Stimulated activated naive CD8-positive, alpha-beta T cell treated with anti-CD3 and anti-CD28 coated beads, Interleukin-15, Interleukin-2, amounts not matched to agents 100 U/mL and 50 U/mL, for 24 hours (primary cell): ENCODE results near the gene TTBK2.
A peak's percentile ranks its signal among the peaks of the same experiment; 100 is the strongest.
"Not testable (repeated sequence)": the region's sequence is repeated elsewhere in the genome, so short reads cannot be mapped to it uniquely, and the experiment has no call there.

Source experiments
- ATAC-seq: fragments of 150-1000 bp; cut with Tn5 transposase; one replicate; pipeline ENCODE4 v1.10.0; 2021
- DNase-seq: peaks from one replicate; pipeline ENCODE4 v3.0.0; 2021

Gene TTBK2

GRCh38 chr15:42826251-42826890 is 94.2 kb downstream of the TTBK2 start:
- DNase-seq (no peak), ATAC-seq (no peak)

GRCh38 chr15:42825599-42825998 is 95.0 kb downstream of the TTBK2 start:
- no peak for DNase-seq

DNA sequence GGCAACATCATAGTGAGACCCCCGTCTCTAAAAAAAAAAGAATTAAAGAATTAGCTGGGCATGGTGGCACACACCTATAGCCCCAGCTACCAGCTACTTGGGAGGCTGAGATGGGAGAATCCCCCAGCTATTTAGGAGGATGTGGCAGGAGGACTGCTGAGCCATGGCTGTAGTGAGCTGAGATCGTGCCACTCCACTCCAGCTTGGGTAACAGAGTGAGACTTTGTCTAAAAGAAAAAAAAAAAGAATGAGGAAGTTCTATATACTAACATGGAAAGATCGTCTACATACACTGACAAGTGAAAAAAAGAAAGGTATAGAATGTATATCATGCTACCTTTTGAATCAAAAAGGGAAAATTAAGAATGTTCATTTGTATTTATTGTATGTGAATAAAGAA is 99.8 kb downstream of the TTBK2 start:
- DNase-seq, result no peak
- no peak for ATAC-seq

More at GRCh38 chr15:42825599-42825998, 95.0 kb downstream of the TTBK2 start:
- ATAC-seq, result no peak

DNA sequence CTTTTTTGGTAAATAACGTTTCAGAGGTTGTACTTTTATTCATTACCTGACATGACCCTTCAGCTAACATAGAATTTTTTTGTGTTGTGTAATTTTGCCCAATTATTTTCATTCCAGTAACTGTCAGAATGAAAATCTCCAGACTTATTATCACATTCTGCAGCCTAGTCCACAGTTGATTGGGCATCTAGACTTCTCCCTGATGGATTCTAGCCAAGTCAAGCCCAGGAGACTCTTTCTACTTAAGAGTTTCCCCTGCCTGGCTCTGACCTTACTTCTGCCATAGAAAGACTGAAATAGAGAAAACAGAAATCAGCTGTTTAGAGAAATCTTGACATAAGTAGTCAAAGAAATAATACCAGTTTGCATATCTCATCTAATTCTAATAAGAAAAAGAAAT is 100.8 kb downstream of the TTBK2 start:
- ATAC-seq (no peak), DNase-seq (no peak)

- ATAC-seq (no peak), DNase-seq (no peak)
Measured at GRCh38 chr15:42811433-42811832, 109.1 kb downstream of the TTBK2 start.

DNA sequence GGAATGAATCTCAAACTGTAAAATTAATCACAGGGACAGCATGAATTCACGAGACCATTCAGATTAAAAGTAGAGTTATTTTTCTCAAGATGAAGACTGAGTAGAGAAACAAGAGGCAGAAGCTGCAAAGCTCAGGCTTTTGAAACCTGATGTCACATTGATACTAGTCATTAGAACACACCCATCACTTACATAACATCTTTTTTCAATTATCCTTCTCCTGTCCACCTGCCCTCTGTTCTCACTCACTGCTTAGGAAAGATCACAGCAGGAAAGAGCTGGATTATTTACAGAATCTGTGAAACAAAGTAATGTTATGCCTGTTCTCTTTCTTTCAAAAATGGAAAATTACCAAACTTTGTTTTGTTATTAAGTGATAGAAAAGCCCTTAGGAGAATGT is 111.7 kb downstream of the TTBK2 start:
- DNase-seq, result no peak
- ATAC-seq, result no peak

DNA sequence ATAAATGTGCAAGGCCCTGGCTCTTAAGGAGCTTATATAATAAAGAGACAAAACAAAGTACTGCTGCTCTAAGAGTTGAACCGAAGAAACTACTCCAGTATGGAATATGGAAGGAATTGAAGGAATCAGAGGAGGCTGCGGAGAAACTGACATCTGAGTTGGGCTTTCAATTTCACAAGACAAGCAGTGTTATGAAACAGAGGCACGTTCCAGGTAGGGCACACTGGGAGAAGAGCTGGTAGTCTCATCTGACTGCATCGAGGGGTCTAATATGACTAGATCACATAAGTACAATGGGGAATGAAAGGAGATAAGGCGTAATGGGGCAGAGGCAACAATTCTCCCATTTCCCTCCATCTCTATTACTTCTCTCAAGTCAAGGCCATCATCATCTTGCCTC is 115.3 kb downstream of the TTBK2 start:
- no peak for DNase-seq
- ATAC-seq, result no peak

GRCh38 chr15:42804739-42805138 is 115.8 kb downstream of the TTBK2 start:
- ATAC-seq (no peak), DNase-seq (no peak)

GRCh38 chr15:42803436-42803835 is 117.1 kb downstream of the TTBK2 start:
- DNase-seq (no peak), ATAC-seq (no peak)

DNA sequence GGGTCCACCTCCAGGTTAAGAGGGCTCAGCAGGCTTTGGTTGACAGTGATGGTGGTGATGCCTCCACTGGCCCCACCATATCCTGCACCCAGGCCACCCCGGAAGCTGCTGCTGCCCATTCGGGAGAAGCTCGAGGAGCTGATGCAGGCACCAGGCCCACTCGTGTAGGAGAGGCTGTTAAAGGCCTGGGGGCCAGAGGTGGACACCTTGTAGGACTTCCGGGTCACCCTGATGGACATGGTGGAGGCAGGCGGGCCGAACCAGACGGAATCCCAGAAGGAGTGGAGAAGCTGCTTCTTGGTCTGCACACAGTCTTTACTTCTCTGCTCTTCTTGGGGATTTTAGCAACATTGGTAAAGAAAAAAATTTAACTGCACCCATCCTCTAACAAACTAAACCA is 118.4 kb downstream of the TTBK2 start:
- DNase-seq (no peak), ATAC-seq (no peak)

GRCh38 chr15:42800731-42801474 is 119.7 kb downstream of the TTBK2 start:
- DNase-seq (peak; percentile 7), ATAC-seq (no peak)

- DNase-seq, result no peak
Measured at GRCh38 chr15:42798802-42799201, 121.8 kb downstream of the TTBK2 start.

GRCh38 chr15:42796955-42797782 is 123.4 kb downstream of the TTBK2 start:
- DNase-seq, result no peak
- ATAC-seq, result no peak

More at GRCh38 chr15:42798802-42799201, 121.8 kb downstream of the TTBK2 start:
- ATAC-seq, result no peak

DNA sequence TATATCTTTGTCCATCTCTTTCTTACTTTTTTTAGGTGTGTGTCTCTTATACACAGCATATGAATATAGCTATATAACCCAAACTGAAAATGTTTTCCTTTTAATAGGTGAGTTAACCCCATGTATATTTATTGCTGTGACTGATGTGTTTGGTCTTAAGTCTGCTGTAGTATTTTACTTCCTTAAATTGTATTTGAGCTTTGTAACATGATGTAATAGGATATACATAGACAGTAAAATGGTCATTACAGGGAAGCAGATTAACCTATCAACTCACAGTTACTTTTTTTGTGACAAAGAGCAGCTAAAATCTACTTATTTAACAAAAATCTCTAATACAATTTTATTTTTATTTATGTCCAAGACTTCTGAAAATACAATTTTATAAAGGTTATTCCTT is 131.9 kb downstream of the TTBK2 start:
- DNase-seq, result no peak

GRCh38 chr15:42786978-42787377 is 133.6 kb downstream of the TTBK2 start:
- DNase-seq (no peak), ATAC-seq (no peak)

More for the DNA sequence above, 131.9 kb downstream of the TTBK2 start:
- no peak for ATAC-seq

DNA sequence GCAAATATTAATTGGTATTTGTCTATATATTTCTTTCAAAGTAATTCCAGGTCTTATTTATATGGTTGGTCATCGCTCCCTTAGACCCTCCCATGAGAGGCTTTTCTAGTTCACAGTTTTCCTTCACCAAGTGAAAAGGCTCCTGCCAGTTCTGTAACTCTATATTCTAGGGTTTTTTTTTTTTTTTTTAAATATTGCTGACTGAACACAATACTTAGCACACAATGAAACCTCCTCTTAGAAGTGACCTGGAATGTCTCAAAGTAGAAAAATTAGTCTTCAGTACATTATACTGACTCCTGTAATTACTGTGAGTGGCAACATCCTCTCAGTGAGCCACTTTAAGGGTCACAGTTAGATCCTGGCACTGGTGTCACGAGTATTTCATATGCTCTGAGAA is 135.0 kb downstream of the TTBK2 start:
- no peak for DNase-seq

DNA sequence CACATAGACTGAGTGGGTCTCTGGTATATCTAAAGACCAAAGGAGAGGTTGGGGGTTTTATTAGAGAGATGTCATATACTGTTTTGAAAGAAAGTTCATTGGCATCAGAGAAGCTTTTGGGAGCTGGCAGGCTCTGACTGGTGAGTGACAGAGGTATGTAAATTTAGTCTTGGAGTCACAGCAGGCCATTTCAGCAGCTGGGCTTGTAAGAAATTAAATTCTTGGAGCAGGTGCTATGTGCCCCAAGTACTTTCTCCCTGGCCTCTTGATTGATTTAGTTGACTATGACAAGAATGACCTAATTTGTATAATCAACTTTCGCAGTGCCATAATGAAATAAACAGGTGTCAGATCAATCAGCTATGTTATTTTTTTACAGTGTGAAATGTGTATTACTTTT is 135.9 kb downstream of the TTBK2 start:
- DNase-seq (no peak), ATAC-seq (no peak)

More for the DNA sequence above, 135.0 kb downstream of the TTBK2 start:
- no peak for ATAC-seq

DNA sequence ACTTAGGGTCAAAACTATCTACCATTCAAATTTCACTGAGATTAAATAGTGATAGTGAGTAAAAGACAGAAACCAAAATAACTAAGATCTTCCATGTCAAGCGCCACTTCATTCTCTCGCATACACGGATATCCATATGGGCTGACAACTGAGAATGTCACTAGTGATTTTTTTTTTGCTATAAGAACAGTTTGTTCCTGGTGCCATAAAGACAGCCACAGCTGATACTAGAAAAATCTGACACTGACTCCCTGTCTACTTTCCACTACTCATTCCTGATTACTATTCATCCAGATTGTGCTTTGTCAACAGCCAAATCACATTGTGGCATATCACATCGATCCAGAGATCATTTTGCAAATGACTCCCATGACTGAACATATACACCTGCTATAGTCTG is 137.9 kb downstream of the TTBK2 start:
- no peak for DNase-seq
- ATAC-seq, result no peak

GRCh38 chr15:42775416-42775815 is 145.2 kb downstream of the TTBK2 start:
- DNase-seq, result no peak
- ATAC-seq, result no peak

- DNase-seq (no peak), ATAC-seq (no peak)
Measured at GRCh38 chr15:42772901-42773300, 147.7 kb downstream of the TTBK2 start.

DNA sequence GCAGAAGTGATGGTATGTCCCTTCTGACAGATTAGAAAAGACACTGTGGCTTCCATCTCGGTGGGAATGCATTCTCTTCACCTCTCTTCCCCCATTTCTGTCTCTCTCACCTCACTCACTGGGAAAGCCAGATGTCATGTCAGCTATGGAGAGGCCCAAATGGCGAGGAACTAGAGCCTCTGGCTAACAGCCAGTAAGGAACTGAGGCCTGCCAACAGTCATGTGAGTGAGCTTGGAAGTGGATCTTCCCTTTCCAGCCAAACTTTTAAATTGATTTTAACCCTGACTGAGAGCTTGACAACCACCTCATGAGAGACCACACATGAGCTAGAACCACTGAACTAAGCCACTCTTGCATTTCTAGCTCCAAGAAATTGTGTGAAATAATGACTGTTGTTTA is 148.4 kb downstream of the TTBK2 start:
- no peak for ATAC-seq

DNA sequence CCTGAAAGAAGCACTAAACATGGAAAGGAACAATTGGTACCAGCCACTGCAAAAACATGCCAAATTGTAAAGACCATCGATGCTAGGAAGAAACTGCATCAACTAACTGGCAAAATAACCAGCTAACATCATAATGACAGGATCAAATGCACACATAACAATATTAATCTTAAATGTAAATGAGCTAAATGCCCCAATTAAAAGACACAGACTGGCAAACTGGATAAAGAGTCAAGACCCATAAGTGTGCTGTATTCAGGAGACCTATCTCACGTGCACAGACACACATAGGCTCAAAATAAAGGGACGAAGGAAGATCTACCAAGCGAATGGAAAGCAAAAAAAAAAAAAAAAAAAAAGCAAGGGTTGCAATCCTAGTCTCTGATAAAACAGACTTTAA is 154.5 kb downstream of the TTBK2 start:
- DNase-seq, ATAC-seq: not testable (repeated sequence)

More for the DNA sequence above, 148.4 kb downstream of the TTBK2 start:
- DNase-seq, result no peak
